Fibroblast of skin of right quadriceps (primary cell): Measurements from ENCODE around the gene PTCD3.

Experiments
- DNase-seq: peaks from one replicate; pipeline ENCODE4 v3.0.0-alpha.2; 2013

The PTCD3 gene

DNA sequence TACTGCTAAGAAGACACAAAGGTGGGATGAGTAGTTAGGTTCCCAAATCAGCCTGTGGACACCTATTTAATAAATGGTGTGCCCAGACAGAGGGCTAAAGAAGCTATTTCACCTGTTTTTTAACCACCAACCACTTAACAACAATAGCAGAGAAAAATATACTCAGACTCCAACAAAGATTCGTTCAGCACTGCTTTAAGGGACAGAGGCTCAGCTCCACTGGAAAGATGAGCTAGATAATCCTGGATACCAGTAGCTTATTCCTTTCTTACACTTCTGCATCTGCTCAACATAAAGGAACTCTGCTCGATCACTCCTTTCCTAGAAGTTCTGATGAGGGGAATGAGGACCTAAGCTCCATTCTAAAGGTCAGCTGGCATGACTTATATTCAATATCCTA, 44.5 kb downstream of the PTCD3 start:
- DNase-seq: no peak

DNA sequence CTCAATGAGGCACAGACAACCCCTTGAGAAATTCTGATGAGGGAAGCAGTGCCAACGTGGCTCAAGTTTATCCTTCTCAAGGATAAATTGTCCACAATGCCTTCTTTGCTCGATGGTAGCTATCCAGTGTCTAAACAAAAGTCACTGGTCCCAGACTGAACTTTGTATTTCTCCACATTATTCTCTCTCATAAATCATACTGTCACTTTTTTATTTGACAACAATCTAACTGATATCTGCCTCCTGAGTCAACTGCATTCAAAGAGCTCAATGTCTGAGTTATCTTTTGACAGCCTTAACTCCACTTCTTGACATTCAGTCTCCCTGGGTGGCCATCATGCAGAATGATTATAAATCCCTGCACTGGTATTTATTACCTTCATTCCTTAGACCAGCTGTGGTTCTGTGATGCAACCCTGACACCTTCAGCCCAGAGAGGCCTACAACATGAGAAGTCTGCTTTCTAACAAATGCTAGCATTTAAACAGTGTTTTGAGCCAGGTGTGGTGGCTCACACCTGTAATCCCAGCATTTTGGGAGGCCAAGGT, 51.0 kb downstream of the PTCD3 start:
- DNase-seq: no peak

DNA sequence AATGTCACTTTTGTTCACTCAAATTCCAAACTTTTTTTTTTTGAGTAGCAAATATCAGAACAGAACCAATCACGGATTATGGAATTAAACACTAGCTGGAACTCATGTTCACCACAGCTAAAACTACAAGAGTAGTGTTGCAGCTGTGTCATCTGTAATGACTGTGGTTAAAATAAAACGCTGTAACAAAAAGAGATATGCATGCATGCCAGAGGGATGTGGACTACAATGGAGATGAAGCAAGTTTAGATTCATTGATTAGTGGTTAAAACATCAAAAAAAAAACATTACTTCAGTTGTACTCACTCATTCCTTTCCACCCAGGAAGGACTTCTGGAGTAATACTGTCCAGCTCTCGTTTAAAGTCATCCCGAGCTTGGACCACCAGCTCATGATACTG, 52.3 kb downstream of the PTCD3 start:
- DNase-seq: no peak

DNA sequence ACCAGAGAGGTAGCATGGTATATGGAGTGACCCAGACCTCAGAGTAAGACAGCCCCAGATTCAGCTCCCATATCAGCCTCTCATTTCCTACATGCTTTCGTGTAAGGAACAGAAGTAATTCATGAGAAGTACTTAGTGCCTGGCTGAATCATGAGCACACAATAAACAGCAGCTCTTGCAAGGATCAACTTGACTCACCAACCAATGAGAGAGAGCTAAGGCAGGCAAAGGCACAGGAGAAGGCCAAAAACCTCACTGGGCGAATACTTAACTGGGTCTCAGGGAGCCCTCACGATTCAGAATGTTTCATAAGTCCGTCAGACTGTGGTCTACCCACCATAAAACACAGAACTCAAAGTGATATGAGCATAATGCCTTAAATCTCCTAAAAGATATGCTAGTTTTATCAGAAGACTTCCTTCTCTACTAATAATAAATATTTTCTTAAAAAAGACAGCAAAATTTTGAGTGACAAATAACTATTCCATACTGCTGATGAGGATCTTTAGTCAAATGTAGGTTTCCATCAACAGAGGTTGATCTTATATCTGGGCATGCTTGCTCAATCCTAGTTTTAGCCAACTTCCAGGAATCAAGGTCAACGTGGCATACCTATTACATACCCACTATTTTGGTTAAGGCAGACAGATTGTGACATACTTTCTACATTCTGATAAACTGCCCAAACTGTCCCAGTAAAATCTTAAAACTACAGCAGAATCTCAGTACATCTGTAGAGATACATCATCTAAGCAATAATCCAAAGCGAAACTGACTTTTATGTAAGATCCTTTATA, 54.3 kb downstream of the PTCD3 start:
- DNase-seq: no peak

DNA sequence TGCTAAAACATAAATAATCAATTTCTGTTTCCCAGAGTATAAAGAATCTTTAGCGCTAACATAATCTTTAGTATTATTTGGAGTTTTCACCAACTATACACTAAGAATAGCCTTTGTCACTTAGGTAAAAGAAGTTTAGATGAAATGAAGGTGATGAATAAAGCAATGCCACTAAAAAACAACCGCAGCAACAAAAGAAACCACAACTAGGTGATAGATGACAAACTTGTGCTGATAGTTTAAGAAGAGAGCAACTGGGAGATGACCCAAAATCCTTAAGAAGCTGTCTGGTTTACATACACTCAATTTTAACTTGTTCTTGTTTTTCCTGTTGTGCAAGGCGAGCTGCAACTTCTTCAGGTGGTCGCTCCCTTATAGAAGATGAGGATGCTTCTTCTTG, 64.4 kb downstream of the PTCD3 start:
- no peak for DNase-seq

DNA sequence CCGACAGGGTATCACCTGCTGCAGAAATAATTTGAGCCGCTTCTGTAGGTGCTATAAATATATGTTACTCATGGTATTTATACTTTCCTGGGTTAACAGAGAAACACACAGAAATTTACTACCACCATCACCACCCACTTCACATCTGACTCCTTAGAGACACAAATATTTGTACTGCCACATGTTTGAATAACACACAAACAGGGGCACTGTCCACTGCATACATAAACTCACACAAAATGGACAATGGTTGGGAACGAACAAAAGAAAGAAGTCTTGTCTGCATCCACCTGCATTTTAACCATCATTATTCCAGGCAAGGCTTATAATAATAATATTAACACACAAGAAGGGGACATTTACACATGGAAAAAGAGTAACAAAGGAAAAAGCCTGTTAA, 65.3 kb downstream of the PTCD3 start:
- DNase-seq: no peak

DNA sequence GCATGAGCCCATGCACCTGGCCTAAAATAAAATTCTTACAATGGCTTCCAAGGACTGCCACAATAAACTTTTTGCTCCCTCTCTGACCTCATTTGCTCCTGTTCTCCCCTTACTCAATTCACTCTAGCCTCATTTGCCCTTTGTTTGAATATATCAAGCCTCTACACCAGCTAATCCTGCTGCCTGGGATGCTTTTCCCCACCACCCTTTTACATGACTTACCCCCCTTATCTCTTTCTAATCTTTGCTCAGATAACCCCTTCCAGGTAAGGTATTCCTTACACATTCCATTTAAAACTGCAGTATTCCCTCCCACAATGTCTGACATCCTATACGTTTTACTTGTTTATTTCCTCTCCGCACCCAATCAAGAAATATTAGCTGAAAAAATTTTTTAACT, 66.6 kb downstream of the PTCD3 start:
- DNase-seq: no peak

DNA sequence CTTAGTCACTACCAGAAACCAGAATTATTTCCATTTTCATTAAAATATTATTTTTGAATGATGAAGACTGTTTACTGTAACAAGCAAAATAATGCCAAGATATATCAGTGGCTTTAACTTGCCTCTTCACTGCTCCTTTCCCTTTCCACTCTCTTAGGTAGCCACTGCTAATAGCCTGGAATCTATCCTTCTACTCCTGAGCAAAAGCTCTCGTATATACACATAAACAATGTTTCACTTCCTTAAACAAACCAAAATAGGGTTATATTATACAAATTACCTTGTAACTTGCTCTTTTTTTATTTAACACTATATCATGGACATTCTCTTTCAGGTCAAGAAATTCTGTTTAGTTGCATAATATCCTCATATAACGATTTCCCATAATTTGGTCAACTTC, 68.4 kb downstream of the PTCD3 start:
- DNase-seq: no peak

DNA sequence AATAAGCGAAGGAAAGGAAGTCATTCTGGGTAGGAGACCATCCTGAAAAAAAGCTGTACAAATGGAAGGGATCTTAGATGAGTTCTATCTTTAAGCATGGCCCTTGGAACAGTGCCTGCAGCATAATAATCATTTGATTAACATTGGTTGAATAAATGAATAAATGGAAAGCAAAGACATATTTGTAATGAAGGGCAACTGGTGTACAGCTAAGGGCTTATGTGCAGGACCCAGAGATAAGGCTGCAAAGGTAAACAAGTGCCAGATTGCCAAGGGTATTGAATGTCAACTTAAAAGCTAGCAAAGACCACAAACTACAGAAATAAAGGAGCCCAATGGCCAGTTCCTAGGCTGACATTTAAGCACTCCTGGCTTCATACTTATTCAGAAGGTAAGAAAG, 69.8 kb downstream of the PTCD3 start:
- DNase-seq: no peak

DNA sequence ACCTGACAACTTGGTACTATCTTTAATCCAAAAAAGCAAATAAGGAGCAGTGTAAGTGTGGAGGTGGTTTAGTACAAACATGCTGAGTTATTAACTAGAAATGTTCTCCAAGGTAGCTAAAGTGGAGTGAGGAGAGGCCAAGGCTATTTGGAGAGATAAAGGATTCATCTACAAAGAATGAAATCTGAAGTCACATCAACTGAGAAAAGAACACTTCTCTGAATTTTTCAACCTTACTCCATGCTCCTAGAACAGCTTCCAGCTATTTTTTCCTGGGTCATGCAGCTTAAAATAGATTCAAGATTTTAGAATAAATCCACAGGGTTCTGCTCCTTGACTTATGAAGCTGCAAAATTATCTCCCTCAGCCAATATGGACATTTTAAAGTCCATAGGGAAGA, 70.6 kb downstream of the PTCD3 start:
- DNase-seq: no peak

DNA sequence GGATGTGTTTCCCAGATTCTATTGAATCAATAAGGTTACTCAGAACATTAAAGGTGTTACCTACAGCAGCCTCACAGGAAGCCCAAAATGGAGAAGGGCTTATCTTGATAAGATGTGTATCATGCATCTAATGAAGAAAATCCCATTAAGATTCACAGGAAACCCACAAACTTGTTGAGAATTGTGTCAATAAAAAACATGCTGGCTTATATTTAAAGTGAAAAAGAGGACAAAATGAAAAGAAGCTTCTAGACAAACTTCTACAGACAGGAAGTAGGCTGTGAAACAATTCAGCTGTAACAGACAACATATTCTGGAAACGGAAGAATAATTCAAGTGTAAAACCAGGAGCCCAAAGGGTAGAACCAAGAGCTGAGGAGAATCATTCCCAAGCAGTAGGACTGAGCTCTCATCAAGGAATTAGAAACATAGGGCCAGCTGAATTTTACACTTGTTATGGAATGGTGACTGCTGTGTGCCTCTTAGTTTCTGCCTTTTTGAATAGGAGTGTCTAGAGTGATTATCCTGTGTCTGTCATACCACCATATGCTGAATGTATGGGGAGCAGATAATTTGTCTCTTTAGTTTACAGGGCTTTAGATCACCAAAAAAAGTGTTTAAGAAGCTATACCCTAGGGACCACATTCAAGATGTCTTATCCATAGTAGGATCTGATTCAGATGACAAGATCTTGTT, 79.6 kb downstream of the PTCD3 start:
- no peak for DNase-seq

DNA sequence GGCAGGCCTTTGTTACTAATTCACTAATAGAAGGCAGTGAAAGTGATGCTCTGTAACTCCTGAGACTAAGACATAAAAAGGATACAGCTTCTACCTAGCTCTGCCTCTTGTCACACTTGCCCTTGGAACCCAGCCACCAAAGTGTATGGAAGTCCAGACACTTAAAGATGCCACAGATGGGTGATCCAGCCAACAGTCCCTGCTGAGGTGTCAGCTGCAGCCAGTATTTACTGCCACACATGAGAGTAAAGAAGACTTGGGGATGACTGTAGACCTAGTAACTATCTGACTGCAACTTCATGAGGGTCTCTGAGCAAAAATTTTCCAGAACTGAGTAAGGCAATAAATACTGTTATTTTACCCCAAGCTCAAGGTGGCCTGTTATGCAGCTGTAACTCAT, 80.4 kb downstream of the PTCD3 start:
- DNase-seq: no peak

DNA sequence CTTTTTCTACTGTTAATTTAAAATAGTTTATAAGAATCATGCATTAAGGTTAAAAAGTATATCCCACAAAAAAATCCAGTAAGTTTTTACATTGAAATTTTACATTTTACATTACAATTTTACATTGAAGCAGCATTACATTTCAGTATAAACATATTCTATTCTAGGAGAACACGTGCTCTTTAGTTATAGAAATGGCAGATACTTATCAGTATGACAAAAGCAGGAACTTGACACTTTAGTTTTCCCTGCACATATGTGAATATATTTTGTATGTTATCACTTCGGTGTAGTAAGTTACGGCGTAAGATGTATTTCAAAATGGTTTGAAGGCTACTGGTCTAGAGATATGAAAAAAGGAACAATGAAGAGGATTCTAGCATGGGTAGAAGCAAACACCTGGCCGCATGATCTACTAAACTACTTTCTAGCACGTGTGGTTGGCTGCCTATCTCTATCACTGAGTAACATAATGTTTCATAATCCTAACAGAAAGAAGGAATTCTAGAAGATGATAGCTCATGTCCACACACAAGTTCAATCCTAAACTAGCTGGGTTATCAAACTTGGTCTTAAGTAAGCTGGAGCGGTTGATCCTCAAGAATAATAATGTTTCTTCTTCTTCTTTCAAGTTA, 83.9 kb downstream of the PTCD3 start:
- no peak for DNase-seq
